ENCODE data around the gene MYCBPAP.

Gene MYCBPAP

GRCh38 chr17:50562242-50563091, 54.2 kb downstream of the MYCBPAP start:
- DNase-seq (ENCODE audit: insufficient read length, low spot score), result no peak
- TF ChIP-seq CTCF (IDR thresholded peaks at IDR 0.05; ENCODE audit: insufficient read depth, missing control alignments), result no peak
- no peak for FAIRE-seq

- DNase-seq (ENCODE audit: insufficient read length, low spot score), result no peak
- FAIRE-seq, result no peak
- TF ChIP-seq CTCF (IDR thresholded peaks at IDR 0.05; ENCODE audit: insufficient read depth, missing control alignments), result peak; percentile 26
Measured at GRCh38 chr17:50563092-50563511, 54.9 kb downstream of the MYCBPAP start.

- DNase-seq (ENCODE audit: insufficient read length, low spot score), result no peak
- FAIRE-seq, result no peak
- no peak for TF ChIP-seq CTCF (IDR thresholded peaks at IDR 0.05; ENCODE audit: insufficient read depth, missing control alignments)
Measured at GRCh38 chr17:50564916-50565315, 56.7 kb downstream of the MYCBPAP start.

GRCh38 chr17:50565402-50566350, 57.4 kb downstream of the MYCBPAP start:
- TF ChIP-seq CTCF (IDR thresholded peaks at IDR 0.05; ENCODE audit: insufficient read depth, missing control alignments), result no peak
- DNase-seq (ENCODE audit: insufficient read length, low spot score) (no peak), FAIRE-seq (peak; percentile 80)

- no peak for FAIRE-seq
- DNase-seq (ENCODE audit: insufficient read length, low spot score), result no peak
- TF ChIP-seq CTCF (IDR thresholded peaks at IDR 0.05; ENCODE audit: insufficient read depth, missing control alignments), result no peak
Measured at GRCh38 chr17:50566886-50567285, 58.6 kb downstream of the MYCBPAP start.

- TF ChIP-seq CTCF (IDR thresholded peaks at IDR 0.05; ENCODE audit: insufficient read depth, missing control alignments), result no peak
- DNase-seq (ENCODE audit: insufficient read length, low spot score), result no peak
- FAIRE-seq, result no peak
Measured at GRCh38 chr17:50568659-50569058, 60.4 kb downstream of the MYCBPAP start.

Measured in D721Med (cell line).